ENCODE data around the gene IL37. TPM values are rescaled to one million over a fixed set of nuclear protein-coding genes. Genes with fewer than 3 reads are reported as not detected.
"Not testable (repeated sequence)": the region's sequence is repeated elsewhere in the genome, so short reads cannot be mapped to it uniquely, and the experiment has no call there.

The IL37 gene
- total and polyA plus RNA-seq, 8 donors: 0.21 to 1.1 (median 0.31) TPM; not detected in 4

DNA sequence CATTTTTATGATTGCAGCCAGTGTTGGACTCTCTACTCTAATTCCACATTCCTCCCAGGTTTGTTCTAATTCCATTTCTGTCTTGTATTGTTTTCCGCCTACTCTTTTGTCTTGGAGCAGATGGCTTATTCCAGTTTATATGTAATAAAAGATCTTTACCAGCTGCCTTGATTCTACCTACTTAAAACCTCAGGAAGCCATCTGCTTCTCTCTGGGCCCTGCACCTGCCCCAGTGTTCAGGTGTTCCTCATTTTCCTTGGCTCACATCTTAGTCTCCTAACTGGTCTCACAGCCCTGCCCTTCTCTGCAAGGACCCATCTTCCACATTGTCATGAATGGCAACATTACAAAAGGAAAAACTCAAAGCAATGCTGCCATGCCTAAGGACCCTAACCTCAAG lies 21.0 kb upstream of the IL37 start:
- Histone ChIP-seq H3K4me3 (no peak overlapping the region), H3K27me3 (no peaks in the 10 kb centered on the region), H3K36me3 (no peaks in the 10 kb centered on the region), H3K27ac (no peak overlapping the region), H3K4me1 (peaks cover 0 to 21% of the 10 kb centered on the region in 2 donors), H3K9me3 (no peaks in the 10 kb centered on the region)
- intact Hi-C loops (cut with DNase I): loop anchor here in 1 of 2 donors (10.0 kb wide), 1 partner anchor 135 kb away; no protein-coding TSS in a partner anchor
- TF ChIP-seq, protein P1, sequence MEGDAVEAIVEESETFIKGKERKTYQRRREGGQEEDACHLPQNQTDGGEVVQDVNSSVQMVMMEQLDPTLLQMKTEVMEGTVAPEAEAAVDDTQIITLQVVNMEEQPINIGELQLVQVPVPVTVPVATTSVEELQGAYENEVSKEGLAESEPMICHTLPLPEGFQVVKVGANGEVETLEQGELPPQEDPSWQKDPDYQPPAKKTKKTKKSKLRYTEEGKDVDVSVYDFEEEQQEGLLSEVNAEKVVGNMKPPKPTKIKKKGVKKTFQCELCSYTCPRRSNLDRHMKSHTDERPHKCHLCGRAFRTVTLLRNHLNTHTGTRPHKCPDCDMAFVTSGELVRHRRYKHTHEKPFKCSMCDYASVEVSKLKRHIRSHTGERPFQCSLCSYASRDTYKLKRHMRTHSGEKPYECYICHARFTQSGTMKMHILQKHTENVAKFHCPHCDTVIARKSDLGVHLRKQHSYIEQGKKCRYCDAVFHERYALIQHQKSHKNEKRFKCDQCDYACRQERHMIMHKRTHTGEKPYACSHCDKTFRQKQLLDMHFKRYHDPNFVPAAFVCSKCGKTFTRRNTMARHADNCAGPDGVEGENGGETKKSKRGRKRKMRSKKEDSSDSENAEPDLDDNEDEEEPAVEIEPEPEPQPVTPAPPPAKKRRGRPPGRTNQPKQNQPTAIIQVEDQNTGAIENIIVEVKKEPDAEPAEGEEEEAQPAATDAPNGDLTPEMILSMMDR (IDR thresholded peaks at IDR 0.05): no peak
- DNase-seq (no peak), ATAC-seq (no peak)

DNA sequence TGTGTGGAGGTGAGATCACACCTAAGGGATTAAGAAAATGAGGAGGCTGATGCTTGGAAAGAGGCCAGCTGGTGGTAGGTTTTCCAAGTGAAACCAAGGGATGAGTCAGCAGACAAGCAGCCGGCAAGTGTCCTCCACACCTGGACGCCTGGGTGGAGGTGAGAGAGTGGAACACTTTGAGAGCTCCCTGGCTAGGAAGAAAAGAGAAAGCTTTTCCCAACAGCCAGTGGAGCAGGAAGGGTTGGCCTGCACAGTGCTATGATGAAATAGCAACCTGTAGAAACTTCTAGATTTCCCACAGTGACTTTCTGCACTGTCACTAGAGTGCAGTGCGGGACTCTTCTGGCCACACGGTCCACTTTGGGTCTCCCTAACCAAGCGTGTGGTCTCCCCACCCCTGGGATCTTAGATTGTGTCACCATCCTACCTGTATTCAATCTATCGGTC lies 19.6 kb upstream of the IL37 start:
- Histone ChIP-seq H3K4me1 (peaks cover 0 to 14% of the 10 kb centered on the region in 2 donors), H3K27ac (no peak overlapping the region), H3K4me3 (no peak overlapping the region), H3K9me3 (no peaks in the 10 kb centered on the region), H3K27me3 (no peaks in the 10 kb centered on the region), H3K36me3 (no peaks in the 10 kb centered on the region)
- intact Hi-C loops (cut with DNase I): no loop called here
- TF ChIP-seq, protein P1 (IDR thresholded peaks at IDR 0.05): no peak
- DNase-seq: no peak
- ATAC-seq: peak; percentile 76

DNA sequence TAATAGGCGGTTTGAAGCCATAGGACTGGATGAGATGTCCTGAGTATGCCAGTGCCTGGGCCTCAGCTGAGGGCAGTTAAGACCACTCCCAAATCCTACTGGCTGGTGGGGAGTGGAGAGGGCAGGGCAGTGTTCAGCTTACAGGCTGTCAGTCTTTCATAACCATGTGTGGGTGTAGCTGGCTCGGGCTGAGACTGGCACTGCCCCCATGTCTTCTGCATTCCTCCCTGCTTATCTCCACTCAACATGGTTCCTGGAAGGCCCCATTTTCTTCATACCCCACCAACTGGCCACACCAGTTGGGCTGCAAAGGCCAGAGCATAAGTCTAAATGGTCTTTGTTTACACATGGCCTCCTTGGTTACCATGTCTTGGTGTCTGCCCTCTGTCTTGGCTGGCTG lies 17.2 kb upstream of the IL37 start:
- H3K4me3 ChIP-seq: no peak overlapping the region
- H3K27ac ChIP-seq: no peak overlapping the region
- intact Hi-C loops (cut with DNase I): no loop called here
- no peaks in the 10 kb centered on the region for H3K36me3 ChIP-seq
- ATAC-seq (no peak), DNase-seq (no peak)
- TF ChIP-seq, protein P1 (IDR thresholded peaks at IDR 0.05): no peak
- no peaks in the 10 kb centered on the region for H3K4me1 ChIP-seq
- H3K27me3 ChIP-seq: no peaks in the 10 kb centered on the region
- no peaks in the 10 kb centered on the region for H3K9me3 ChIP-seq

DNA sequence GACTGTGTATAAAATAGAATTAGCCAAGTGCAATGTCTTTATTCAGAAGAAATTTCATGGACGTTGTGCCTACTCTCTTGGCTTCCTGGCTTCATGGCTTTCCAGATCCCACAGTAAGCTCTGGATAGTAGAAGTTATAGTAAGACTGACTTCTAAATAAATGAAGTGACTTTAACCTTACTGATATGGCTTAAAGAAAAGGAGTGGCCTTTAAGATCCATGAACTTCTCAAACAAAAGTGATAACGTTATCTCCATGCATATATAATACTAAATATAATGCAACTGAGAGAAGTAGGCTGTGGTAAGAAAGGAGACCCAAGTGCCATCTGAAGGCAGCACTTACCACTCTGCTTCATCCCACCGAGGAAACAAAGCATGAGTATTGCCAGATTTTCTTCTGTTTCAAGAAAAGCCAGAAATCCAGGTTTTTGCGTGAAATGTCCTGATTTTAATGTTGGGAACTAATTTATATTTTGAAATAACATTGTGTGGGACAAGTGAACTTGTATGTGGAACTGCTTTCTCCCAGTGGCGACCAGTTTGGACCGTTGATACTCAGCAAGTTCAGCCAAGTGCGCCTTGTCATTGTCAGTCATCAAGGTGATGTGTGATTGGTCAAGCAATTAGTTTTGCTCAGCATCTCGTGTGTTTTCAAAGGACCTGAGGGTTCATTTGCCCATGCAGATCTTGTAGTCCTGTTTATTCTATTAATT lies 13.9 kb upstream of the IL37 start:
- Histone ChIP-seq H3K4me3 (no peak overlapping the region), H3K27me3 (no peaks in the 10 kb centered on the region), H3K36me3 (no peaks in the 10 kb centered on the region), H3K27ac (no peak overlapping the region), H3K4me1 (no peaks in the 10 kb centered on the region), H3K9me3 (no peaks in the 10 kb centered on the region)
- DNase-seq (no peak), ATAC-seq (no peak)
- intact Hi-C loops (cut with DNase I): no loop called here
- TF ChIP-seq, protein P1 (IDR thresholded peaks at IDR 0.05): no peak

DNA sequence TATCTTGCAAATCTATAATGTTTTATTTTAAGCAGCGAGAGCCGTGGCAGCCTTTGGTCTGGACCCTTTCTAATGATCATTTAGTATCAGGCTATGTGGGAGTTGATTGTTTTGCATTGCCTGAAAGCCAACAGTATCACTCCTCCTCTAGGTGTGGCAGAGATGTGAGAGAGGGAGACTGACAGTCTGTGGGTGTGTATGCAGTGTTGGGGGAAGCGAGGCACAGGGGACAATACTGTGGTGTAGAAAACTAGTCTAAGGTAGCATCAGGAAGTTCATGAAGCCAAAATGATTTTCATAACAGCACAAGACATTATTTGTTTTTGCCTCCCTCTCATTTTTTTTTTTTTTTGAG lies 13.4 kb upstream of the IL37 start:
- no peak overlapping the region for H3K4me3 ChIP-seq
- H3K27me3 ChIP-seq: no peaks in the 10 kb centered on the region
- DNase-seq (no peak), ATAC-seq (no peak)
- TF ChIP-seq, protein P1 (IDR thresholded peaks at IDR 0.05): no peak
- H3K27ac ChIP-seq: no peak overlapping the region
- H3K4me1 ChIP-seq: no peaks in the 10 kb centered on the region
- intact Hi-C loops (cut with DNase I): no loop called here
- no peaks in the 10 kb centered on the region for H3K36me3 ChIP-seq
- no peaks in the 10 kb centered on the region for H3K9me3 ChIP-seq

DNA sequence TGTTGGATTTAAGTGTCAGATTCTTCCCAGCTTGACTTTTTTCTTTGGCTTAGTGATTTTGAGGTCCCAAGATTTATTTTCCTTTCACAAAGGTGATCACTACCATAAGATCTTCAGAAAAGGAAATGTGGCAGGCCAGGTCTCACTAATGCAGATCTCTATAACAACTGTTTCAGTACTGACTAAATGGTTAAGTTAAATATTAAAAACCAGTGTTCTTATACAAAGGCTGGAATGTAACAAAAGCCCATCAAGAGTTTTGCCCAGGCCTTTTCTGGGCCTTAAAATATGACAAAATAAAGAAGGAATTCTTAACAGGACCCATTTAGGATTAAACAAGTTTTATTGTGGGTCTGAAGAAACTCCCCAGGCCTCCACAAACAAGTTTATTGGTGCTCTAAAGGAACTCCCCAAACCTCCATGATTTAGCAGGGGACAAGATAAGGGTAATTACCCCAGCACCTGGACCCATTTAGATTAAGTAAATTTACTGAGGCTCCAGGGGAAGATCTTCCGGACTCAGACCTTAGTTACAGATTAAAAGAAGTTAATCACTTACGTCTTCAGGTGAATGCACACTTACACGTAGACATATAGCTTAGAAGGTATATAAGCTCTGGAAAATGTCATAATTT lies 9.4 kb upstream of the IL37 start:
- intact Hi-C loops (cut with DNase I); H3K27ac ChIP-seq; H3K27me3 ChIP-seq; DNase-seq; H3K4me1 ChIP-seq; H3K9me3 ChIP-seq; ATAC-seq; H3K36me3 ChIP-seq; H3K4me3 ChIP-seq: not testable (repeated sequence)

Data from left lung (tissue), 10 donors.